Uterus (tissue), 2 donors: ENCODE results near the gene KBTBD6.

ENCODE experiments used
- POLR2A ChIP-seq, 2 donors: fragments of 450-650 bp; IDR thresholded peaks; one replicate each; pipeline ENCODE4 v1.6.1; 2016; ENCODE audit warnings: antibody characterized with exemption in 2 of 2, mild to moderate bottlenecking in 1 of 2, moderate library complexity in 1 of 2
- TF ChIP-seq, protein P1 (sequence below), 4 experiments: fragments of 200-600 bp in 2 of 4; fragments of 450-650 bp in 2 of 4; sonication (generic) in 2 of 4; IDR thresholded peaks; one replicate each; pipeline ENCODE4 v1.5.1; 2016 to 2019; ENCODE audit warnings: antibody characterized with exemption in 4 of 4, mild to moderate bottlenecking in 2 of 4, moderate library complexity in 1 of 4

DNA sequence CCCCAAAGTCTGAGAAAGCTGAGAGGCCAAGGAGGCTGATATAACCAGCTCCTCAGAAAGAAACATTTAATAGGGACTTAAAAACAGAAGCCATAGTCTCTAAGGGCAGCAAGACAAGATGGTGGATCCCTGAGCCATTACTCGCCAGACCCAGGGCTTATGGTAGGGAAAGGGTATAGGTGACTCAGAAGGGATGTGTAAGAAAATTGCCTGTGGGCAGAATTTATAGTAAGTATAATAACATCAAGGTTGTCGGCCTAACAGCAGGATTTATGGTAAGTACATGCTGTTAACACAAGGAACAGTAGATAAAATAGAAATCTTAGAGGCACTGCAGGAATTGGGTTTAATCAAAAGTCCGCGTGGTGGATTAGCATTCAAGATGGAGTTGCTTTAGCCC lies 14.7 kb downstream of the KBTBD6 start:
- TF ChIP-seq, protein P1, sequence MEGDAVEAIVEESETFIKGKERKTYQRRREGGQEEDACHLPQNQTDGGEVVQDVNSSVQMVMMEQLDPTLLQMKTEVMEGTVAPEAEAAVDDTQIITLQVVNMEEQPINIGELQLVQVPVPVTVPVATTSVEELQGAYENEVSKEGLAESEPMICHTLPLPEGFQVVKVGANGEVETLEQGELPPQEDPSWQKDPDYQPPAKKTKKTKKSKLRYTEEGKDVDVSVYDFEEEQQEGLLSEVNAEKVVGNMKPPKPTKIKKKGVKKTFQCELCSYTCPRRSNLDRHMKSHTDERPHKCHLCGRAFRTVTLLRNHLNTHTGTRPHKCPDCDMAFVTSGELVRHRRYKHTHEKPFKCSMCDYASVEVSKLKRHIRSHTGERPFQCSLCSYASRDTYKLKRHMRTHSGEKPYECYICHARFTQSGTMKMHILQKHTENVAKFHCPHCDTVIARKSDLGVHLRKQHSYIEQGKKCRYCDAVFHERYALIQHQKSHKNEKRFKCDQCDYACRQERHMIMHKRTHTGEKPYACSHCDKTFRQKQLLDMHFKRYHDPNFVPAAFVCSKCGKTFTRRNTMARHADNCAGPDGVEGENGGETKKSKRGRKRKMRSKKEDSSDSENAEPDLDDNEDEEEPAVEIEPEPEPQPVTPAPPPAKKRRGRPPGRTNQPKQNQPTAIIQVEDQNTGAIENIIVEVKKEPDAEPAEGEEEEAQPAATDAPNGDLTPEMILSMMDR (IDR thresholded peaks at IDR 0.05): no peak
- TF ChIP-seq POLR2A (IDR thresholded peaks at IDR 0.05): no peak
